ENCODE results near the gene AAK1.

GRCh38 chr2:69676146-69676545 is 32.6 kb upstream of the AAK1 start:
- TF ChIP-seq EP300 (IDR thresholded peaks at IDR 0.05; ENCODE audit: low read depth) (no peak), CTCF (IDR thresholded peaks at IDR 0.05) (no peak), POLR2A (IDR thresholded peaks at IDR 0.05) (no peak), POLR2AphosphoS5 (IDR thresholded peaks at IDR 0.05) (no peak)
